Neural cell (in vitro differentiated cells): ENCODE measurements around the gene AGPAT3. TPM values are rescaled to one million over a fixed set of nuclear protein-coding genes. Genes with fewer than 3 reads are reported as not detected.

Experiments used
- H2AFZ ChIP-seq: fragments of 200-600, 300-800 bp; sonication (generic), shearing (Covaris generic); 2 replicates; pipeline ENCODE4 v1.6.0; 2014; ENCODE audit warnings: low read depth, mild to moderate bottlenecking, antibody characterized with exemption, low read length, moderate library complexity
- H3F3A ChIP-seq: fragments of 200-600 bp; shearing (Covaris generic); 2 replicates; pipeline ENCODE4 v1.6.1; 2016; ENCODE audit warnings: mild to moderate bottlenecking, moderate library complexity, mixed read lengths, antibody characterized with exemption, low read length; ENCODE audit not compliant: insufficient read depth, poor library complexity, severe bottlenecking
- H3K27ac ChIP-seq: fragments of 200-600, 300-800 bp; sonication (generic), shearing (Covaris generic); 2 replicates; pipeline ENCODE4 v1.5.1; 2014; ENCODE audit warnings: mild to moderate bottlenecking, low read length, moderate library complexity
- H3K27me3 ChIP-seq: fragments of 300-800, 200-600 bp; sonication (generic), shearing (Covaris generic); 2 replicates; pipeline ENCODE4 v1.6.0; 2014; ENCODE audit warnings: mild to moderate bottlenecking, low read depth, low read length, moderate library complexity; ENCODE audit not compliant: insufficient read depth
- H3K36me3 ChIP-seq: fragments of 300-800, 200-600 bp; sonication (generic), shearing (Covaris generic); 2 replicates; pipeline ENCODE4 v1.5.1; 2014; ENCODE audit warnings: mild to moderate bottlenecking, antibody characterized with exemption, low read length, moderate library complexity; ENCODE audit not compliant: insufficient read depth
- H3K4me2 ChIP-seq: fragments of 300-800, 200-600 bp; sonication (generic), shearing (Covaris generic); 2 replicates; pipeline ENCODE4 v1.6.0; 2014; ENCODE audit warnings: mild to moderate bottlenecking, low read length
- H3K4me3 ChIP-seq: fragments of 300-800, 200-600 bp; sonication (generic), shearing (Covaris generic); 2 replicates; pipeline ENCODE4 v1.5.1; 2014; ENCODE audit warnings: mild to moderate bottlenecking, low read length, moderate library complexity
- H3K79me2 ChIP-seq: fragments of 200-600 bp; shearing (Covaris generic); replicated peaks from 2 replicates; pipeline ENCODE4 v1.6.0; 2014; ENCODE audit warnings: mild to moderate bottlenecking, low read length, moderate library complexity; ENCODE audit not compliant: insufficient read depth
- H3K9ac ChIP-seq: fragments of 300-800, 200-600 bp; sonication (generic), shearing (Covaris generic); 2 replicates; pipeline ENCODE4 v1.6.1; 2016; ENCODE audit warnings: mild to moderate bottlenecking, low read length, mixed read lengths
- H3K9me2 ChIP-seq: fragments of 200-600 bp; shearing (Covaris generic); 2 replicates; pipeline ENCODE4 v1.6.1; 2016; ENCODE audit warnings: mild to moderate bottlenecking, low read length, mixed read lengths; ENCODE audit not compliant: insufficient read depth
- H3K9me3 ChIP-seq: fragments of 200-600, 300-800 bp; sonication (generic), shearing (Covaris generic); 2 replicates; pipeline ENCODE4 v1.6.1; 2016; ENCODE audit warnings: mild to moderate bottlenecking, mixed run types, low read length, moderate library complexity, mixed read lengths
- H4K20me1 ChIP-seq: fragments of 200-600 bp; shearing (Covaris generic); 2 replicates; pipeline ENCODE4 v1.6.1; 2016; ENCODE audit warnings: mild to moderate bottlenecking, mixed run types; ENCODE audit not compliant: insufficient read depth
- CTCF ChIP-seq: fragments of 450-650 bp; IDR thresholded peaks from 2 replicates; pipeline ENCODE4 v1.5.1; 2014; ENCODE audit warnings: antibody characterized with exemption, mild to moderate bottlenecking, moderate library complexity; ENCODE audit not compliant: poor library complexity, severe bottlenecking
- EP300 ChIP-seq: fragments of 450-650 bp; conservative IDR thresholded peaks from 2 replicates; pipeline ENCODE4 v1.6.1; 2014; ENCODE audit warnings: antibody characterized with exemption, mild to moderate bottlenecking, moderate library complexity; ENCODE audit not compliant: poor library complexity, severe bottlenecking
- EZH2 ChIP-seq: fragments of 200-600, 300-800 bp; shearing (Covaris generic), sonication (generic); IDR thresholded peaks from 2 replicates; pipeline ENCODE4 v1.6.1; 2014; ENCODE audit warnings: antibody characterized with exemption, low read length, borderline replicate concordance, mild to moderate bottlenecking; ENCODE audit not compliant: insufficient read depth, poor library complexity, severe bottlenecking
- MXI1 ChIP-seq: fragments of 450-650 bp; conservative IDR thresholded peaks from 2 replicates; pipeline ENCODE4 v1.6.1; 2014; ENCODE audit warnings: antibody characterized with exemption, mild to moderate bottlenecking; ENCODE audit not compliant: poor library complexity, severe bottlenecking
- POLR2AphosphoS5 ChIP-seq: IDR thresholded peaks from 2 replicates; pipeline ENCODE4 v1.6.1; 2012
- RAD21 ChIP-seq: fragments of 450-650 bp; conservative IDR thresholded peaks from 2 replicates; pipeline ENCODE4 v1.6.1; 2014; ENCODE audit warnings: antibody characterized with exemption, mild to moderate bottlenecking, moderate library complexity
- REST ChIP-seq: IDR thresholded peaks from 2 replicates; pipeline ENCODE4 v1.6.1; 2012; ENCODE audit warnings: borderline replicate concordance
- SMC3 ChIP-seq: fragments of 450-650 bp; conservative IDR thresholded peaks from 2 replicates; pipeline ENCODE4 v1.6.1; 2014; ENCODE audit warnings: antibody characterized with exemption, mild to moderate bottlenecking, moderate library complexity; ENCODE audit not compliant: poor library complexity
- TAF1 ChIP-seq: IDR thresholded peaks from 2 replicates; pipeline ENCODE4 v1.6.1; 2012; ENCODE audit warnings: low read depth
- polyA plus RNA-seq: library from polyadenylated mRNA; depleted of rRNA; stranded (reverse); fragments of >200 nt; gene quantifications from 2 replicates; pipeline ENCODE4 v1.2.3, GENCODE V29; 2014

The AGPAT3 gene
- polyA plus RNA-seq, 1 donor from 2014 or later: 8.4 TPM

- no peak overlapping the region for H3K4me2 ChIP-seq
Observed at GRCh38 chr21:43991447-43991991, 126.5 kb downstream of the AGPAT3 start.

GRCh38 chr21:43992121-43992520, 127.1 kb downstream of the AGPAT3 start:
- H4K20me1 ChIP-seq: no peaks in the 10 kb centered on the region
- H3K9me2 ChIP-seq: no peaks in the 10 kb centered on the region
- H3K4me3 ChIP-seq: no peak overlapping the region
- no peaks in the 10 kb centered on the region for H3K27me3 ChIP-seq
- H3K4me2 ChIP-seq: no peak overlapping the region
- no peak overlapping the region for H2AFZ ChIP-seq
- H3F3A ChIP-seq: no peaks in the 10 kb centered on the region
- H3K36me3 ChIP-seq: no peaks in the 10 kb centered on the region
- H3K27ac ChIP-seq: no peak overlapping the region
- H3K79me2 ChIP-seq: no peaks in the 10 kb centered on the region
- TF ChIP-seq EZH2 (no peak), SMC3 (no peak), EP300 (no peak), MXI1 (no peak), TAF1 (no peak), CTCF (no peak), POLR2AphosphoS5 (no peak), RAD21 (no peak), REST (no peak)
- no peak overlapping the region for H3K9ac ChIP-seq
- no peaks in the 10 kb centered on the region for H3K9me3 ChIP-seq

More at GRCh38 chr21:43991447-43991991, 126.5 kb downstream of the AGPAT3 start:
- Histone ChIP-seq H3K9me3 (no peaks in the 10 kb centered on the region), H3K9ac (no peak overlapping the region), H3K27me3 (no peaks in the 10 kb centered on the region), H3F3A (no peaks in the 10 kb centered on the region), H3K4me3 (no peak overlapping the region), H3K9me2 (no peaks in the 10 kb centered on the region), H2AFZ (no peak overlapping the region), H3K27ac (no peak overlapping the region), H3K36me3 (no peaks in the 10 kb centered on the region), H4K20me1 (no peaks in the 10 kb centered on the region), H3K79me2 (no peaks in the 10 kb centered on the region)
- TF ChIP-seq SMC3: no peak
- TF ChIP-seq POLR2AphosphoS5: no peak
- no peak for TF ChIP-seq TAF1
